Ovary (tissue), 9 donors: ENCODE results near the gene LRRC43. TPM values are rescaled to one million over a fixed set of nuclear protein-coding genes. Genes with fewer than 3 reads are reported as not detected.
"Not testable (repeated sequence)": the region's sequence is repeated elsewhere in the genome, so short reads cannot be mapped to it uniquely, and the experiment has no call there.

Experiments
- DNase-seq, 5 donors: peaks; one replicate each; pipeline ENCODE4 v3.0.0-alpha.2; 2019 to 2020
- H3K27ac ChIP-seq, 2 donors: fragments of 200-600 bp; one replicate each; pipeline versions ENCODE4 v1.5.1 to v1.8.0; 2019 to 2022
- H3K27me3 ChIP-seq: fragments of 200-600 bp; one replicate; pipeline ENCODE4 v1.8.0; 2022
- H3K36me3 ChIP-seq: fragments of 200-600 bp; sonication (generic); one replicate; pipeline ENCODE4 v1.5.1; 2019
- H3K4me1 ChIP-seq: one replicate; pipeline ENCODE4 v1.8.1; 2013; ENCODE audit warnings: mild to moderate bottlenecking, moderate library complexity; ENCODE audit not compliant: insufficient read depth
- H3K4me3 ChIP-seq: fragments of 200-600 bp; sonication (generic); one replicate; pipeline ENCODE4 v1.5.1; 2017
- H3K9me3 ChIP-seq, 2 donors: fragments of 200-600 bp in 1 of 2; sonication (generic) in 1 of 2; one replicate each; pipeline versions ENCODE4 v1.5.1 to v1.8.1; 2013 to 2019; ENCODE audit warnings: mild to moderate bottlenecking in 1 of 2, moderate library complexity in 1 of 2
- EP300 ChIP-seq: sonication (generic); formaldehyde crosslinking; IDR thresholded peaks from one replicate; pipeline ENCODE4 v1.6.1; 2017; ENCODE audit warnings: antibody characterized with exemption
- POLR2A ChIP-seq: fragments of 450-650 bp; IDR thresholded peaks from one replicate; pipeline ENCODE4 v1.6.1; 2017; ENCODE audit warnings: antibody characterized with exemption, mild to moderate bottlenecking, moderate library complexity
- WGBS, 3 donors: extraction: QIAGEN DNeasy Blood & Tissue Kit in 1 of 3; methylation state at CpG; one replicate each; pipeline versions ENCODE4 v1.1.5 to v1.1.7; 2013 to 2017; 5-methylcytosine and 5-hydroxymethylcytosine counted together
- intact Hi-C, 4 donors: fragments of 100-400 bp; cut with DNase I; formaldehyde crosslinking; loops; one replicate each; pipeline versions ENCODE4 v1.11.0 to v1.15.1; 2022 to 2023
- polyA plus RNA-seq, 2 donors: library from polyadenylated mRNA; stranded (reverse); fragments of 200-250 nt in 1 of 2; fragments of 350-450 nt in 1 of 2; fragmentation: Illumina TruSeq in 1 of 2; extraction: RNeasy Lipid Tissue Mini Kit (QIAGEN cat#74804) in 1 of 2; gene quantifications; one replicate each; pipeline ENCODE4 v1.2.3, GENCODE V29; 2013 to 2014
- total RNA-seq, 7 donors: library from RNA; depleted of rRNA in 2 of 7; stranded (reverse); fragments of >200 nt in 2 of 7; fragmentation: NEBNext Ultra II Directional in 3 of 7; extraction: Animal tissue kit (Norgen Biotek cat#: 25700) in 3 of 7; gene quantifications; one replicate each; pipeline versions ENCODE4 v1.1.0 to v1.2.4, GENCODE V29; 2016 to 2023
- TF ChIP-seq, protein P1 (sequence below), 3 donors: fragments of 450-650 bp in 2 of 3; fragments of 200-600 bp in 1 of 3; IDR thresholded peaks; one replicate each; pipeline versions ENCODE4 v1.5.1 to v1.8.0; 2016 to 2022; ENCODE audit warnings: antibody characterized with exemption in 3 of 3, mild to moderate bottlenecking in 1 of 3
- donor health status: DM: no; HTN: no; CAD: no; lungs with moderate emphysema.
- donor health status: DM: no; HTN: no; CAD: no.
- donor health status: Bipolar disorder and iron deficiency.
- donor health status: DM: yes; HTN: yes; CAD: no.
- donor health status: DM: no; HTN: no; CAD: no.
- donor health status: DM: yes; HTN: yes; CAD: no.

Gene LRRC43
- total and polyA plus RNA-seq, 9 donors = 0.47 to 12.9 (median 1.1) TPM; not detected in 1

GRCh38 chr12:122199484-122200355 is 16.8 kb downstream of the LRRC43 start:
- peaks cover 2% of the 10 kb centered on the region for H3K4me1 ChIP-seq
- intact Hi-C loops = no loop called here
- no peak overlapping the region for H3K27ac ChIP-seq
- H3K9me3 ChIP-seq = no peaks in the 10 kb centered on the region
- H3K27me3 ChIP-seq = peaks cover 16% of the 10 kb centered on the region
- no peak for TF ChIP-seq POLR2A
- TF ChIP-seq EP300 = no peak
- TF ChIP-seq, protein P1, sequence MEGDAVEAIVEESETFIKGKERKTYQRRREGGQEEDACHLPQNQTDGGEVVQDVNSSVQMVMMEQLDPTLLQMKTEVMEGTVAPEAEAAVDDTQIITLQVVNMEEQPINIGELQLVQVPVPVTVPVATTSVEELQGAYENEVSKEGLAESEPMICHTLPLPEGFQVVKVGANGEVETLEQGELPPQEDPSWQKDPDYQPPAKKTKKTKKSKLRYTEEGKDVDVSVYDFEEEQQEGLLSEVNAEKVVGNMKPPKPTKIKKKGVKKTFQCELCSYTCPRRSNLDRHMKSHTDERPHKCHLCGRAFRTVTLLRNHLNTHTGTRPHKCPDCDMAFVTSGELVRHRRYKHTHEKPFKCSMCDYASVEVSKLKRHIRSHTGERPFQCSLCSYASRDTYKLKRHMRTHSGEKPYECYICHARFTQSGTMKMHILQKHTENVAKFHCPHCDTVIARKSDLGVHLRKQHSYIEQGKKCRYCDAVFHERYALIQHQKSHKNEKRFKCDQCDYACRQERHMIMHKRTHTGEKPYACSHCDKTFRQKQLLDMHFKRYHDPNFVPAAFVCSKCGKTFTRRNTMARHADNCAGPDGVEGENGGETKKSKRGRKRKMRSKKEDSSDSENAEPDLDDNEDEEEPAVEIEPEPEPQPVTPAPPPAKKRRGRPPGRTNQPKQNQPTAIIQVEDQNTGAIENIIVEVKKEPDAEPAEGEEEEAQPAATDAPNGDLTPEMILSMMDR (IDR thresholded peaks at IDR 0.05) = no peak
- H3K36me3 ChIP-seq = no peaks in the 10 kb centered on the region
- DNase-seq = peak in 1 of 5 donors; percentile 31
- 88 to 92% (median 91%) methylated on average over 29 of the region's 29 CpGs for WGBS, 3 donors
- no peak overlapping the region for H3K4me3 ChIP-seq

GRCh38 chr12:122200541-122201175 is 17.7 kb downstream of the LRRC43 start:
- no peaks in the 10 kb centered on the region for H3K9me3 ChIP-seq
- H3K4me1 ChIP-seq = peaks cover 2% of the 10 kb centered on the region
- H3K27me3 ChIP-seq = peaks cover 16% of the 10 kb centered on the region
- 63 to 72% (median 72%) methylated on average over 24 of the region's 24 CpGs for whole genome bisulfite sequencing, 3 donors
- peak in 1 of 5 donors; percentile 28 for DNase-seq
- intact Hi-C loops = no loop called here
- H3K36me3 ChIP-seq = no peaks in the 10 kb centered on the region
- H3K4me3 ChIP-seq = no peak overlapping the region
- no peak overlapping the region for H3K27ac ChIP-seq
- TF ChIP-seq EP300 = no peak
- TF ChIP-seq, protein P1 (IDR thresholded peaks at IDR 0.05) = no peak
- TF ChIP-seq POLR2A = no peak

GRCh38 chr12:122201381-122201780 is 18.5 kb downstream of the LRRC43 start:
- no peak overlapping the region for H3K4me3 ChIP-seq
- H3K27me3 ChIP-seq = peaks cover 16% of the 10 kb centered on the region
- 90 to 96% (median 92%) methylated on average over 5 of the region's 5 CpGs for WGBS, 3 donors
- no peaks in the 10 kb centered on the region for H3K9me3 ChIP-seq
- no peak overlapping the region for H3K27ac ChIP-seq
- no peaks in the 10 kb centered on the region for H3K36me3 ChIP-seq
- intact Hi-C loops = no loop called here
- no peak for TF ChIP-seq EP300
- TF ChIP-seq, protein P1 (IDR thresholded peaks at IDR 0.05) = no peak
- no peak for TF ChIP-seq POLR2A
- peaks cover 2% of the 10 kb centered on the region for H3K4me1 ChIP-seq
- peak in 1 of 5 donors; percentile 27 for DNase-seq

DNA sequence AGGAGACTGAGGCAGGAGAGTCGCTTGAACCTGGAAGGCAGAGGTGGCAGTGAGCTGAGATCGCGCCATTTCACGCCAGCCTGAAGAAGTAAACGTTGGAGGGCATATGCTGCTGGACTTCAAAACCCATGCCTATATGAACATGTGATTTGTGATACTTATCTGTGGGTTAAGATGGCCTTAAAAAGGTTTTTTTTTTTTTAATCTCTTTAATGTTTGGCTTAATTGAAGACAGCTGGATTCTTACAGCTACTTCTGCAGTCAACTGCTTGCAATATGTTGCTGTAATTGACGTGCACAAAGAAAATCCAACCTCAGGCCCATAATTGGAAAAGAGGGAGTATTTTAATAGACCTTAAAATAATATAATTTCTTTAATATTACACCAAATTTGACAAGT is 19.1 kb downstream of the LRRC43 start:
- WGBS, 3 donors = 92 to 95% (median 94%) methylated on average over 6 of the region's 6 CpGs
- H3K4me1 ChIP-seq = peaks cover 2% of the 10 kb centered on the region
- intact Hi-C loops = no loop called here
- no peaks in the 10 kb centered on the region for H3K36me3 ChIP-seq
- peaks cover 16% of the 10 kb centered on the region for H3K27me3 ChIP-seq
- no peak overlapping the region for H3K4me3 ChIP-seq
- TF ChIP-seq EP300 (no peak), POLR2A (no peak)
- TF ChIP-seq, protein P1 (IDR thresholded peaks at IDR 0.05) = no peak
- H3K27ac ChIP-seq = no peak overlapping the region
- no peaks in the 10 kb centered on the region for H3K9me3 ChIP-seq
- no peak for DNase-seq

DNA sequence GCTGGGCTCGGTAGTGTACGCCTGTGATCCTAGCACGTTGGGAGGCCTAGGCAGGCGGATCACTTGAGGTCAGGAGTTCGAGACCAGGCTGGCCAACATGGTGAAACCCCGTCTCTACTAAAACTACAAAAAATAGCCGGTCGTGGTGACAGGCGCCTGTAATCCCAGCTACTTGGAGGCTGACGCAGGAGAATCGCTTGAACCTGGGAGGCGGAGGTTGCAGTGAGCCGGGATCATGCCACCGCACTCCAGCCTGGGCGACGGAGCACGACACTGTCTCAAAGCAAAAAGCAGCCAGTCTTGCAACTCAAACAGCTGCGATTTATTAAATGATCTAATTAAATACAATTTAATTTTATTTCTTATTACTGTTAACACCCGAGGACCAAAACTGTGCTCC is 19.9 kb downstream of the LRRC43 start:
- WGBS, 3 donors = 53 to 59% (median 55%) methylated on average over 19 of the region's 19 CpGs
- H3K4me1 ChIP-seq, intact Hi-C loops, H3K9me3 ChIP-seq, H3K27ac ChIP-seq, H3K36me3 ChIP-seq, DNase-seq: not testable (repeated sequence)
- H3K4me3 ChIP-seq = peak overlapping the region; percentile 44
- peaks cover 16% of the 10 kb centered on the region for H3K27me3 ChIP-seq
